HG03045 (cell line): ENCODE measurements around the gene BTBD16.

ENCODE experiments used
- ATAC-seq: cut with Tn5 transposase; IDR thresholded peaks from one replicate; pipeline ENCODE4 v1.9.1; 2021; ENCODE audit warnings: mild to moderate bottlenecking, moderate library complexity; ENCODE audit not compliant: unreplicated experiment

BTBD16 gene

GRCh38 chr10:122338609-122339441 lies 67.7 kb downstream of the BTBD16 start:
- no peak for ATAC-seq

GRCh38 chr10:122341141-122341810 lies 70.2 kb downstream of the BTBD16 start:
- no peak for ATAC-seq

GRCh38 chr10:122342293-122343134 lies 71.4 kb downstream of the BTBD16 start:
- no peak for ATAC-seq

DNA sequence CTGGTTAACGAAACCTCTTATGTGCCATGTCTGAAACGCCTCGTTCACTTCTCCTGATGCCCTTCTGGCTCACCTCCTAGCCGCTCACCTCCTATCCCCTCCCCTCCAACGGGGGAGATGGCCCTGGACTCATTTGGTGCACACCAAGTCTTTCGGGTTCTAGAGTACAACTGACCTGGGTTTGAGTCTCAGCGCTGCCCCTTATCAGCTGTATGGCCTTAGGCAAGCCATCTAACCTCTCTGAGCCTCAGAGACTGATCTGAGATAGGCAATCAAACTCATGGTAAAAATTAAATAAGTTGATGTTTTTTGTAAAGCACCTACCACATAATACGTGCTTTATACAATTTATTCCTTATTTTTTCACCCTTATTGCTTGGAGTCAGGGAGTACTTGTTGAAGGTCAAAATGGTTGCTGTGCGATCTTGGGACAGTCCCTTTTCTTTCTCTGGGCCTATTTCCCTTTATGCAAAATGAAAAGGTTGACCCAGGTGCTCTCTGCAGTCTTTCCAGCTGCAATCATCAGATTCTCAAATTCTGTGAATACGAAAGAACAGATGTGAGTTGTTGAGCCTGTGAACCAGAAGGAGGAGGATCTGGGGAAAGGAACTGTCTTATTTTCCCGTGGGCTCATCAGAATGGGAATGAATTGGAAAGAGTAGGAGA lies 72.2 kb downstream of the BTBD16 start:
- ATAC-seq = no peak

DNA sequence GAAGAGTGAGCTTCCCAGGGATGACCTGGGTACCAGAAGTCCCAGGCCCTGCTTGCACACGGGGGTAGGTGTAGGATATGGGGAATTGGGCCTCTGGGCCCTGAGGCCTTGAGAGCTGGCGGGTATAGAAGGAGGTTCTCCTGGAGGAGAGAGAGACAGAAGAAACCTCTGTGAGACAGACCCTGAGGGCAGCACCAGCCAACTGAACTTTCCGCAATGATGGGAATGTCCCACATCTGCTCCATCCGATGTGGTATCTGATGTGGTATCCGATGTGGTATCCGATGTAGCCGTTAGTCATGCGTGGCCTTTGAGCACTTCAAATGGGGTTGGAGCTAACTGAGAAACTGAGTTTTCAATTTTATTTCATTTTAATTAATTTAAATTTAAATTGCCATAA lies 72.8 kb downstream of the BTBD16 start:
- ATAC-seq = no peak

DNA sequence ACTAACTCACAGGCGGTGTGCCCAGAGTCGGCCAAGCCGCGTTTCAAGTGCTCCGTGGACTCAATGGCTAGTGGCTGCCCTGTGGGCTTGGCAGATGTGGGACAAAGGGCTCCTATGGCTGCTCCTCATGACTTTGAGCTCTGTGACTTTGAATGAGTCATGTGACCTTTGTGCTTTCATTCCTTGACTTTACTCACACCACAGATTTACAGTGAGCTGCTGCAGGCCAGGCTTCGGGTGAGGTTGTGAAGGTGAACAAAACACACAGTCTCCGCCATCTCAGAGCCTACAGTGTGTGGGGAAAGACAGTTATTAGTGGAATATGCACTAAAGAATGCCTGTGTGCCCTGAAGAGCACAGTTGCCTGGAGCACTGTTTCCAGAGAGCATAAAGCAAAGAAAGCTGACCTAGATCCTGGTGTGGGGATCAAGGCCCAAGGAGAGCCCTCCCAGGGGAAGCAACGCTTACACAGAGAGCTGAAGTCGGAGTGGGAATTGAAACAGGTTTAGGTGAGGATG lies 73.7 kb downstream of the BTBD16 start:
- no peak for ATAC-seq

DNA sequence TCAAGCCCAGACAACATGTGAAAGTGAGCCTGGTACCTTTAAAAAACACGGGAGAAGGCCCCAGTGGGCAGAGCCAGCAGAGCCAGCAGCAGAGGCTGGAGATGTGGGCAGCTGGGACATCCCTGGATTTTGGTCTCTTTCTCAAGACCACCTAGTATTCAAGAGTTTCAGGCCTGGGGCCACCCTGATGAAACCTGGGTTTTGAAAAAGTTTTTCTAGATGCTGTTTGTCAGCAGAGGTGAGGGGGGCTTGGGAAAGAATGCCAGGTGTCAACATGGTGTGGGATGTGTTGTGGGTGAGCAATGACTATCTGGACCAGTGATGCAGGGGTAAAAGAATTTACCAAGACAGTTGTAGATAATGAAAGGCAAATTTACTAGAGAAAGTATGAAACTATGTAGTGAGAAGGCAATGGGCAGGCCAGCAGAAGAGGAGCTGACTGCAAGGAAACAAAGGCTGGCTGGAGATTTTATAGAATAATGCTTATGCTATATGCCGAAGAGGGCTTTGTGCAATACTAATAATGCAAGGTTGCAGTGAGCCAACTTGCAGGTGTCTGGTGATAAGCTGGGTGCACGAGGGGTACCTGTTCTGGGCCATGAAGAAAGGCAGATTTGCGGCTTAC lies 75.3 kb downstream of the BTBD16 start:
- ATAC-seq = no peak

DNA sequence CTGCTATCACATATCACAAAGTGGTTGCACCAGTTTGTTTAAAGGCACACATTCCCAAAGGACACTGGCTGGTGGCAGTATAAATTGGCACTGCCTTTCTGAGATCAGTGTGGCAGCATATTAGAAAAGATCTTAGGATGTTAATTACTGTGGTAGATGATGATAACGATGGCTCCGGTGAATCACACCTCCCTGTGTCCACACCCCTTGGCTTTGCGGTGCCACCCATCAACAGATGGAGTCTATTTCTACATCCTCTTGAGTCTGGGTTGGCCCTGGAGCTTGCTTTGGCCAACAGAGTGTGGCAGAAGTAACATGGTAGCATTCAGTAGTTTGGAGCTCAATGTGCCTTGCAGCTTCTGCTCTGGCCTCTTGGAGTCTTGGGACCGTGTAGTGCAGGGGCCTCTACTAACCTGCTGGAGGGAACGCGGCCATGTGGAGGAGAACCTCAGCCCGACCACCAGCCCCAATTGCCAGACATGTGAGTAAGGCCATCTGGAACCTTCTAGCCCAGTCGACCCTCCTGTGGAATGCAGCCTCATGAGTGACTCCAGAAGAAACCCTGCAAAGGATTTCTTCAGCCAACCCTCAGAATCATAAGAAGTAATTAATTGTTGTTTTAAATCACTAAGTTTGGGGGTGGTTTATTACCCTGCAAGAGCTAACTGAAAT lies 76.2 kb downstream of the BTBD16 start:
- no peak for ATAC-seq

DNA sequence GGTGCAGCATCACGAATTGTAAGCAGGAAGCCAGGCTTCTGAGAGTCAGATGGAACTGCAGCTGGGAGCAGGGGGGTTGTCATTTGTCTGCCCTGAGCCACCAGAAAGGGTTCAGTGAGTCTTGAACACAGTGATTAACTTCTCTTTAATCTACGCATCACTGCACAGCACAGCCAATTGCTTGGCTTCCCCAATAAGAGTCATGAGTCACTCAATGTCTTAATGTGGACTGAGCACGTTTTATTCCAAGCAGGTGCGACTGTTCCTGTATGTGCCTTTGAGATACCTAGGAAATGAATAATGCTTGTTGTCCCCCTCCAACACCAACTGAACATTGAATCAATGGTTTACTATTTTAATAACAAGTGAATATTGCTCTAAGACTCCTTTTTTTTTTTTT lies 77.4 kb downstream of the BTBD16 start:
- ATAC-seq = no peak

DNA sequence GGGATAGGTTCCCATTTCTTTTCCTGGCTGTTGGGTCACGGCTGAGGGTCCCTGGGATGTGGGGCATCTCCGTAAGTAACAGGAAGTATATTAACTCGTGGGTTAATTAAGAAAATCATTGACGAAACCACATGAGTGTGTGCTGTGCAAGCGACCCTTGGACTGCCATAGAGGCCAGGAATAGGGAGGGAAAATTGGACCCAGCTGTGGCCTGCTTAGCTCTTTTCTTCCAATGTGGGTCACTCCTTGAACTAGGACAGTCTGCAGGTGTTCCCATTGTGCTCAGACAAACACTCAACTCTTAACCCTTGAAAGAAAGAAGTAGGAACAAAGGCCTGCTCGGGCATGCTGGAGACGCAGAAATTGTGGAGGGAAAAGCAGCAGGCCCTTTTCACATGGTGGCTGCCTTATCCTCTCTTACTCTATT lies 77.9 kb downstream of the BTBD16 start:
- ATAC-seq = no peak

DNA sequence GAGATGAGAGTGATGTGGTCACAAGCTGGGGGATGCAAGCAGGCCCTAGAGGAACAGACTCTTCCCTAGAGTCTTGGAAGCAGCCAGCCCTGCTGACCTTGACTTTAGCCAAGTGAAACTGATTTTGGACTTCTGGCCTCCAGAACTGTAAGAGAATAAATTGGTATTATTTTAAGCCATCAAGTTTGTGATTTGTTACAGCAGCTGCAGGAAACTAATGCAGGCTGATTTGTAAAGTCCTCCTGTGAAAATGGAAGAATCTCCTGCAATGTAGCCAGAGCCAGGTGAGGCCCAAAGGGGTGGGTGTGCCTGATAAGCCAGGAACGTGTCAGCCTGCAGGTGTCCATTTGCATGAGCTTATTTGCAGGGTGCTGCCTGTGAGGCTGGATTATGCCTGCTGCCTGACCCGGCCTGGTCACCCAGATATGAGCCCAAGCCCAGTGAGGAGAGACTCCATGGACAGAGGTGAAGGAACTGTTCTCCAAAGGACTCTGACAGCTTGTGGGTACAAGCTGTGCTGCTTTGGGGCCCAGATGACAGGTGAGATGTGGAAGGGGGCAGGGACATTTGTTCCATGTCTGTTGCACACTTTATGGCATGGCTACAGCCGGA lies 78.8 kb downstream of the BTBD16 start:
- ATAC-seq = no peak

GRCh38 chr10:122350893-122351292 lies 79.8 kb downstream of the BTBD16 start:
- no peak for ATAC-seq

GRCh38 chr10:122352817-122353525 lies 81.9 kb downstream of the BTBD16 start:
- ATAC-seq = no peak

DNA sequence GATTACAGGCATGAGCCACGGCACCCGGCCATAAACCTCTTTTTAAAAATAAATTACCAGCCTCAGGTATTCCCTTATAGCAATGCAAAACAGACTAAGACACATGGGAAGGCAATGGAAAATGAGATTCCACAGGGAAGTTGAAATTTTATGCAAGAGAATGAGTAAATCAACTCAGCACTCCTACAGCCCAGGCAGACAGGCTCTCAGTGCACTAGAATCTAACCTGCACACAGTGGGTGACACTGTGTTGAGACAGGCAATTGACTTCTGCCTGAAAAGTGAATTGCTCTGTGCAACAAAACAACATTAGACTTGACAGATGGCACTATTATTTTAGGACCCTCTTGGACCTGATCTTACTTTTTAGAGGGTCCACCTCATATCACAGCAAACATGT lies 83.3 kb downstream of the BTBD16 start:
- no peak for ATAC-seq

GRCh38 chr10:122357685-122358084 lies 86.6 kb downstream of the BTBD16 start:
- ATAC-seq = no peak

- ATAC-seq = no peak
Measured at GRCh38 chr10:122359621-122360020, 88.5 kb downstream of the BTBD16 start.

DNA sequence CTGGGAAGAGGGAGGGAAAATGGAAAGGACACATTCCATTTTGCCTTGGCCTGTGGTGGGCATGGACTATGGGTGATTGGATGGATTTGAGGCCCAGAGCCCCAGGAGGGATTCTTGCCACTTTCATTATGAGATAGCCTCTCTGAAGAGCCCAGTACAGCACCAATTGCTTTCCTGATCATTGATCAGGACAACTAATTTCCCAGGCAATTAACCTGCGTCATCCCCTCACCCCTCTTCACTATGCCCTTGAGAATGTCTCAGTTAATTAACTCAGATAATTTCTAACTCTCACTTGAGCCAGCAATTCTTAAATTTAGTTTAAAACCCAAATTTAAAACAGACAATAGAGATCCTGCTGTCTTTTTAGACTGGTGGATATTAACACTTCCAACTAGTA lies 90.0 kb downstream of the BTBD16 start:
- ATAC-seq = no peak

- no peak for ATAC-seq
Measured at GRCh38 chr10:122362031-122362592, 91.0 kb downstream of the BTBD16 start.
